ENCODE results near the gene TIPRL.
"Not testable (repeated sequence)": the region's sequence is repeated elsewhere in the genome, so short reads cannot be mapped to it uniquely, and the experiment has no call there.

Gene TIPRL

DNA sequence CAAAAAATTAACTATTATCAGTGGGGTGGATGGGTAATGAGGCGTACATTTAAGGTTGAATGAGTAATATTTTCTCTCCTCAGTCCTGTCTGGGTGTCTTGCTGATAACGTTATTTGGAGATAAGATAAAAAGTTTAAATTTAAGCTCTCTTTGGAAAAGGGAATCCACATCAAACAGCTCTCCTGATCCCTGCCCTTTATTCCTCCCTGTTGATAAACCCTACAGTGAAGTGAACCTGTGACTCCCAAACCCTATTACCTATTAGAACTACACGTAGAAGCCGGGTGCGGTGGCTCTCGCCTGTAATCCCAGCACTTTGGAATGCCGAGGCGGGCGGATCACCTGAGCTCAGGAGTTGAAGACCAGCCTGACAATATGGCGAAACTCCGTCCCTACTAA, 32.1 kb upstream of the TIPRL start:
- DNase-seq (ENCODE audit: low spot score) (no peak), ATAC-seq (ENCODE audit: low read depth) (no peak)
- TF ChIP-seq, protein P1, sequence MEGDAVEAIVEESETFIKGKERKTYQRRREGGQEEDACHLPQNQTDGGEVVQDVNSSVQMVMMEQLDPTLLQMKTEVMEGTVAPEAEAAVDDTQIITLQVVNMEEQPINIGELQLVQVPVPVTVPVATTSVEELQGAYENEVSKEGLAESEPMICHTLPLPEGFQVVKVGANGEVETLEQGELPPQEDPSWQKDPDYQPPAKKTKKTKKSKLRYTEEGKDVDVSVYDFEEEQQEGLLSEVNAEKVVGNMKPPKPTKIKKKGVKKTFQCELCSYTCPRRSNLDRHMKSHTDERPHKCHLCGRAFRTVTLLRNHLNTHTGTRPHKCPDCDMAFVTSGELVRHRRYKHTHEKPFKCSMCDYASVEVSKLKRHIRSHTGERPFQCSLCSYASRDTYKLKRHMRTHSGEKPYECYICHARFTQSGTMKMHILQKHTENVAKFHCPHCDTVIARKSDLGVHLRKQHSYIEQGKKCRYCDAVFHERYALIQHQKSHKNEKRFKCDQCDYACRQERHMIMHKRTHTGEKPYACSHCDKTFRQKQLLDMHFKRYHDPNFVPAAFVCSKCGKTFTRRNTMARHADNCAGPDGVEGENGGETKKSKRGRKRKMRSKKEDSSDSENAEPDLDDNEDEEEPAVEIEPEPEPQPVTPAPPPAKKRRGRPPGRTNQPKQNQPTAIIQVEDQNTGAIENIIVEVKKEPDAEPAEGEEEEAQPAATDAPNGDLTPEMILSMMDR (IDR thresholded peaks at IDR 0.05; ENCODE audit: poor library complexity, severe bottlenecking), result no peak
- H3K4me1 ChIP-seq (ENCODE audit: insufficient read depth, poor library complexity, severe bottlenecking), result no peaks in the 10 kb centered on the region
- H3K36me3 ChIP-seq (ENCODE audit: low read depth), result no peaks in the 10 kb centered on the region
- H3K9me3 ChIP-seq (ENCODE audit: severe bottlenecking), result no peaks in the 10 kb centered on the region
- H3K27ac ChIP-seq (ENCODE audit: poor library complexity, severe bottlenecking), result no peak overlapping the region
- no peaks in the 10 kb centered on the region for H3K27me3 ChIP-seq (ENCODE audit: insufficient read depth, poor library complexity, severe bottlenecking)
- H3K4me3 ChIP-seq (ENCODE audit: severe bottlenecking), result no peak overlapping the region

DNA sequence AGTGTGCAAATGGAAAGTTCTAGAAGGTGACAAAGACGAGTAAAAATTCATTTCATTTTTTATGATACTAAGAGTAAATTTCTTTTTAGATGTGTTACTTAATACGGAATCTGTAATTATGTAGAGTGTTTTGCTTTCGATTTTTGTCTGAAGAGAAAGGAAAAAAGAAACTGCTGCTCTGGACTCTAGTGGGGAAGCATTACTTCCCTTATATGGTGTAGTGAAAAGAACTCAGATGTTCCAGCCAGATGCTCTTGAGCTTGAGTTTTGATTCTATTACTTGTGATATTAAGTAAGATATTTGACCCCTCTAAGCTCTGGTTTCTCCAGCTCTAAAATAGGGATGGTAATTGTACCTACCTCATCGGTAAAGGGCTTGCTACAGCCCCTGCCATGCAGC, 29.8 kb upstream of the TIPRL start:
- TF ChIP-seq, protein P1 (IDR thresholded peaks at IDR 0.05; ENCODE audit: poor library complexity, severe bottlenecking), result no peak

DNA sequence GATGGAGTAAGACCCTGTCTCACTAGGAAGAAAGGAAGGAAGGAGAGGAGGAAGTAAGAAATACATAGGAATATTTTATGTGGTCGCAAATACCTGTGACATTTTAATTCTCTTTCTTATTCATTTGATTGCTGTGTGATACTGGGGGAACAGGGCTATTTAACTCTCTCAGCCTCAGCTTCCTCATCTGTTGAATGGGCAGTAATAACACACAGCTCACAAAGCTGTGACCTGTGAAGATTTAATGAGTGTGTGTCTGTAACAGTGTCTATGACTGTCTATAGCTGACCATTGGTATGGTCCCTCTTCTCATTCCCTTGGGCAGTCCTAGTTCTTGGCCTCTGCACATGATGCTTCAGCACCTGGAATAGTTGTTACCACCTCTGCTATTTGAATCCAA, 28.5 kb upstream of the TIPRL start:
- no peak for ATAC-seq (ENCODE audit: low read depth)
- H3K27ac ChIP-seq (ENCODE audit: poor library complexity, severe bottlenecking), result no peak overlapping the region
- H3K4me1 ChIP-seq (ENCODE audit: insufficient read depth, poor library complexity, severe bottlenecking), result no peaks in the 10 kb centered on the region
- DNase-seq (ENCODE audit: low spot score), result no peak
- TF ChIP-seq, protein P1 (IDR thresholded peaks at IDR 0.05; ENCODE audit: poor library complexity, severe bottlenecking), result no peak
- H3K4me3 ChIP-seq (ENCODE audit: severe bottlenecking), result no peak overlapping the region
- no peaks in the 10 kb centered on the region for H3K27me3 ChIP-seq (ENCODE audit: insufficient read depth, poor library complexity, severe bottlenecking)
- H3K36me3 ChIP-seq (ENCODE audit: low read depth), result no peaks in the 10 kb centered on the region
- H3K9me3 ChIP-seq (ENCODE audit: severe bottlenecking), result no peaks in the 10 kb centered on the region

More for the DNA sequence above, 29.8 kb upstream of the TIPRL start:
- ATAC-seq (ENCODE audit: low read depth) (no peak), DNase-seq (ENCODE audit: low spot score) (no peak)
- H3K4me1 ChIP-seq (ENCODE audit: insufficient read depth, poor library complexity, severe bottlenecking), result no peaks in the 10 kb centered on the region
- H3K27ac ChIP-seq (ENCODE audit: poor library complexity, severe bottlenecking), result no peak overlapping the region
- no peak overlapping the region for H3K4me3 ChIP-seq (ENCODE audit: severe bottlenecking)
- no peaks in the 10 kb centered on the region for H3K36me3 ChIP-seq (ENCODE audit: low read depth)
- no peaks in the 10 kb centered on the region for H3K9me3 ChIP-seq (ENCODE audit: severe bottlenecking)
- no peaks in the 10 kb centered on the region for H3K27me3 ChIP-seq (ENCODE audit: insufficient read depth, poor library complexity, severe bottlenecking)

DNA sequence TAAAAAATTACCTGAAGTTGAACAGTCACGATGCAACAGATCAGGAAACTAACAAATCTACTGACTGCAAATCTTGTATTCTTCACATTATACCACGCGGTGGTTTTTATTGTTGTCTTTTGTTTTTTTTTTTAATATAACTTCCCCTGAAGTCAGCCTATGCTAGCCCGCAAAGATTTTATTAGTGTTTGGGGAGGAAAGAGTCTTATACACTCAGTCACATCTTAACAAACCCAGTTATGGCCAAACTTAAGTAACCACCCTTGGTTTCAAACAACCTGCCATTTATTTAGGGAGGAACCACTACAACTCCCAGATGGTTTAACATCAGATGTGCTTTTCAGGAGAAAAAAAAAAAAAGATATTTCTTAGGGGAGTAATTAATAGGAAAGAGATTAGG, 26.8 kb upstream of the TIPRL start:
- no peaks in the 10 kb centered on the region for H3K9me3 ChIP-seq (ENCODE audit: severe bottlenecking)
- no peaks in the 10 kb centered on the region for H3K36me3 ChIP-seq (ENCODE audit: low read depth)
- no peak overlapping the region for H3K4me3 ChIP-seq (ENCODE audit: severe bottlenecking)
- H3K27ac ChIP-seq (ENCODE audit: poor library complexity, severe bottlenecking), result no peak overlapping the region
- TF ChIP-seq, protein P1 (IDR thresholded peaks at IDR 0.05; ENCODE audit: poor library complexity, severe bottlenecking), result no peak
- no peak for ATAC-seq (ENCODE audit: low read depth)
- H3K4me1 ChIP-seq (ENCODE audit: insufficient read depth, poor library complexity, severe bottlenecking), result no peaks in the 10 kb centered on the region
- DNase-seq (ENCODE audit: low spot score), result no peak
- H3K27me3 ChIP-seq (ENCODE audit: insufficient read depth, poor library complexity, severe bottlenecking), result no peaks in the 10 kb centered on the region

GRCh38 chr1:168154707-168155106, 24.1 kb upstream of the TIPRL start:
- not testable (repeated sequence) for H3K4me1 ChIP-seq (ENCODE audit: insufficient read depth, poor library complexity, severe bottlenecking); H3K9me3 ChIP-seq (ENCODE audit: severe bottlenecking); H3K27me3 ChIP-seq (ENCODE audit: insufficient read depth, poor library complexity, severe bottlenecking); H3K4me3 ChIP-seq (ENCODE audit: severe bottlenecking); H3K36me3 ChIP-seq (ENCODE audit: low read depth); H3K27ac ChIP-seq (ENCODE audit: poor library complexity, severe bottlenecking); DNase-seq (ENCODE audit: low spot score); ATAC-seq (ENCODE audit: low read depth)

All from RWPE2 (cell line).